Fibroblast of pulmonary artery (primary cell): ENCODE data around the gene DPEP1.
"Not testable (repeated sequence)": the region's sequence is repeated elsewhere in the genome, so short reads cannot be mapped to it uniquely, and the experiment has no call there.

Experiments used
- DNase-seq: peaks from one replicate; pipeline ENCODE4 v3.0.0-alpha.2; 2010; ENCODE audit warnings: low read depth
- H3K4me3 ChIP-seq: replicated peaks from 2 replicates; pipeline ENCODE4 v1.5.1; 2011; ENCODE audit warnings: low read depth, mild to moderate bottlenecking, control low read depth, low read length, moderate library complexity
- TF ChIP-seq, protein P1 (sequence below): IDR thresholded peaks from 2 replicates; pipeline ENCODE4 v1.5.1; 2011; ENCODE audit warnings: mild to moderate bottlenecking, control low read depth, low read length, inconsistent platforms; ENCODE audit errors: missing control alignments

DPEP1 gene

DNA sequence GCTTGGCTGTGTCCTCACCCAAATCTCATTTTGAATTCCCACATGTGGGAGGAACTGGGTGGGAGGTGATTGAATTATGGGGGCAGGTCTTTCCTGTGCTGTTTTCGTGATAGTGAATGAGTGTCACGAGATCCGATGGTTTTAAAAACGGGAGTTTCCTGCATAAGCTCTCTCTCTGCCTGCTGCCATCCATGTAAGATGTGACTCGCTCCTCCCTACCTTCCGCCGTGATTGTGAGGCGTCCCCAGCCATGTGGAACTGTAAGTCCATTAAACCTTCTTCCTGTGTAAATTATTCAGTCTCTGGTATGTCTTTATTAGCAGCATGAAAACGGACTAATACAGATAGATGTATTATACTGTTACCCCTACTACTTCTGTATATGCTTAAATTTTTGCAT is 47.8 kb downstream of the DPEP1 start:
- no peak for DNase-seq
- TF ChIP-seq, protein P1, sequence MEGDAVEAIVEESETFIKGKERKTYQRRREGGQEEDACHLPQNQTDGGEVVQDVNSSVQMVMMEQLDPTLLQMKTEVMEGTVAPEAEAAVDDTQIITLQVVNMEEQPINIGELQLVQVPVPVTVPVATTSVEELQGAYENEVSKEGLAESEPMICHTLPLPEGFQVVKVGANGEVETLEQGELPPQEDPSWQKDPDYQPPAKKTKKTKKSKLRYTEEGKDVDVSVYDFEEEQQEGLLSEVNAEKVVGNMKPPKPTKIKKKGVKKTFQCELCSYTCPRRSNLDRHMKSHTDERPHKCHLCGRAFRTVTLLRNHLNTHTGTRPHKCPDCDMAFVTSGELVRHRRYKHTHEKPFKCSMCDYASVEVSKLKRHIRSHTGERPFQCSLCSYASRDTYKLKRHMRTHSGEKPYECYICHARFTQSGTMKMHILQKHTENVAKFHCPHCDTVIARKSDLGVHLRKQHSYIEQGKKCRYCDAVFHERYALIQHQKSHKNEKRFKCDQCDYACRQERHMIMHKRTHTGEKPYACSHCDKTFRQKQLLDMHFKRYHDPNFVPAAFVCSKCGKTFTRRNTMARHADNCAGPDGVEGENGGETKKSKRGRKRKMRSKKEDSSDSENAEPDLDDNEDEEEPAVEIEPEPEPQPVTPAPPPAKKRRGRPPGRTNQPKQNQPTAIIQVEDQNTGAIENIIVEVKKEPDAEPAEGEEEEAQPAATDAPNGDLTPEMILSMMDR: no peak
- H3K4me3 ChIP-seq: no peak overlapping the region

DNA sequence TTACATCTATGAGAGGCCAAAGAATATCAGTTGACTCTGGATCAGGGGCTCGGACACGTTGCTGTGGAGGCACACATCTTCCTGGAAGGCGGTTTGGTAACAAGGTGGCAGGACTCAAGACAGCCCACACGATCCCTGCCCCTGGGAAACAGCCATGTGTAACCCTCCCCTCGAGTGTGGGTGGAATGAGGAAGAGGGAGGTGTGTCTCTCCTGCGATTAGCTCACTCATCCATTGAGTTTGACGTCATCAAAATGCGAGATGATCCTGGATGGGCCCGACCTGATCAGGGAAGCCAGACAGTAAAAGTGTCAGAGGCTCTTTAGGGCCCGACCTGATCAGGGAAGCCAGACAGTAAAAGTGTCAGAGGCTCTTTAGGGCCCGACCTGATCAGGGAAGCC is 50.8 kb downstream of the DPEP1 start:
- DNase-seq, H3K4me3 ChIP-seq: not testable (repeated sequence)

DNA sequence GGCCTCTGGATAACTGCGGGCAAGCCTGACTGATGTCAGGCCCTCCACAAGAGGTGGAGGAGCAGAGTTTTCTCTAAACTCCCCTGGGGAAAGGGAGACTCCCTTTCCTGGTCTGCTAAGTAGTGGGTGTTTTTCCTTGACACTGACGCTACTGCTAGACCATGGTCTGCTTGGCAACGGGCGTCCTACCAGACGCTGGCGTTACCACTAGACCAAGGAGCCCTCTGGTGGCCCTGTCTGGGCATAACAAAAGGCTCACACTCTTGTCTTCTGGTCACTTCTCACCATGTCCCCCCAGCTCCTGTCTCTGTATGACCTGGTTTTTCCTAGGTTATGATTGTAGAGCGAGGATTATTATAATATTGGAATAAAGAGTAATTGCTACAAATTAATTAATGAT is 53.6 kb downstream of the DPEP1 start:
- not testable (repeated sequence) for H3K4me3 ChIP-seq
- TF ChIP-seq, protein P1: peak; percentile 44
- DNase-seq: peak; percentile 56

DNA sequence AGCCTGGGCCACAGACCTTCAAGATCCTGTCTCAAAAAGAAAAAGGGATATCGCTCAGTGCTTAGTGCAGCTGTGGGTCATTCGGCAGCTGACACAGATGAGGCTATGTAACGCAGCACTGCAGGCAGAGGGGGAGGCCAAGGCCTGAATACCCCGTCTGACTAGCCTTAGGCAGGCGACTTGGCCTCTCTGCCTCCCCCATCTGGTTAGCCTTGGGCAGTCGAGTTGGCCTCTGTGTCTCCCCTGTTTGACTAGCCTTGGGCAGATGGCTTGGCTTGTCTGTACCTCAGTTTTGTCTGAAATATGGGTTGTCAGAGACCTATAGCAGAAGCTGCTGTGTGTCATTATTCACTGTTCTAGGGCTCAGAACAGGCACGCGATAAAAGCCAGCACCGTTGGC is 54.2 kb downstream of the DPEP1 start:
- no peak for DNase-seq
- H3K4me3 ChIP-seq: no peak overlapping the region
- TF ChIP-seq, protein P1: no peak

DNA sequence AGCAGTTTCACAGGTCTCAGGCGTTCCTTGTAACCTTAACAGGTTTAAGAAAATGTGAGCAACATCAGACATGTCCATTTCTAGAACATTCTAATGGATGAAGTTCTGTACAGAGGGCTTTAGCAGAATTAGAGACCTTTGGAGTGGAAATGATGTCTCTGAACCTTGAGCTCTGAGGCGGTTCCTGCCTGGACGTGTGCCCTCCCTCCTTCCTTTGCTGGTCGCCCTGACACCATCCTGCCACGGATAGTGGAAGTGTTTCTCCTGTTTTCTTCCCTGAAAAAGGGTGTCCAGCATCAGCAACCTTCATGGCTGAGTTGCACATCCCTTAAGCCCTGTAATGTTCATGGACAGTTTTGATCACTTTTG is 55.3 kb downstream of the DPEP1 start:
- TF ChIP-seq, protein P1: no peak
- H3K4me3 ChIP-seq: no peak overlapping the region
- DNase-seq: no peak

DNA sequence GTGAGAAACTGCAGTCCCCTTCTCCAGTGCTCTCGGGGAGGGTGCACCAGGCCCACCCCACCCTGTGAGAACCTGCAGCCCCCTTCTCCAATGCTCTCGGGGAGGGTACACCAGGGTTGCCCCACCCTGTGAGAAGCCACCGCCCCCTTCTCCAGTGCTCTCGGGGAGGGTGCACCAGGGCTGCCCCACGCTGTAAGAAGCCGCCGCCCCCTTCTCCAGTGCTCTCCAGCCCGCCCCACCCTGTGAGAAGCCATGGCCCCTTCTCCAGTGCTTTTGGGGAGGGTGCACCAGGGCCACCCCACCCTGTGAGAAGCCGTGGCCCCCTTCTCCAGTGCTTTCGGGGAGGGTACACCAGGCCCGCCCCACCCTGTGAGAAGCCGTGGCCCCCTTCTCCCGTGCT is 56.3 kb downstream of the DPEP1 start:
- H3K4me3 ChIP-seq: no peak overlapping the region
- no peak for DNase-seq
- TF ChIP-seq, protein P1: no peak

DNA sequence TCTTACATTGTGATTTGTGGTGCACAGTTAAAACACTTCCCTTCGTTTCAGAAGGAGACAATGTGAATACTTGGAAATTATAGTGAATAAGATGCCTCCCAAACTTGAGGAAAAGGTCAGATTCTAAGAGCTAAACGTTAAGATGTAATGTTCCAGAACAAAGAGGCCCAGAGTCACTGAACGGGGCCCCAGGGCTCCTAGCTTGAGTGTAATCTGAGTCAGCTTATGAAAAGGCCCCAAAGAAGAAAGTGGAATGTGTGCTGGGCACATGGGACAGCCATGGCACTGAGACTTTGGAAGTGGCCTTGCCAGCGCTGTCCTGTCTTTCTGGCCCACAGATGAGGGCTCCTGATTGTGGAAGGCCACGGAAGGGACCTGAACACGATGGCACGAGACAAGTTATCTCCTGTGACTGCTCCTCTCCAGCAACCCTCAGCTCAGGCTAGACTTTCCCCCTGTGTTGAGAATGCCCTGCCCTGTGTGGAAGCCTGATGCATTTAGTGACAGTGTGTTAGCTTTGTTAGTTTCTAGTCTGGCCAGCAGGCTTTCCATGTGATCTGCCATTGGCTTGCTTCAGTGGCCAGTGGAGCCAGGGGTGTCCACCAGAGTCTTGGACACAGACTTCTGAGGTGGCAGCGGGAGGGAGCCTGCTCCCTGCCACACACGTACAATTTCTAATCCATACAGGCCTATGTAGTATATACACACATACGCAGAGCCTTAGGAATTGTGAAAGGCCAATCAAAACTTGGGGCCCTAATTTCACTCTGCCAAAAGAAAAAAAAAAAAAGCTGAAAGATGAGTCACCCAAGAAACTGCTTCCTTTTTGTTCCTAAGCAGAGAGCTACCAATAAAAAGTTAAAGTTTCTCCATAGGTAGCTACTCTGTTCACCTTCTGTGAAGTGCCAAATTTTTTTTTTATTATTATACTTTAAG is 57.3 kb downstream of the DPEP1 start:
- DNase-seq: peak; percentile 41
- H3K4me3 ChIP-seq: no peak overlapping the region
- TF ChIP-seq, protein P1: no peak

DNA sequence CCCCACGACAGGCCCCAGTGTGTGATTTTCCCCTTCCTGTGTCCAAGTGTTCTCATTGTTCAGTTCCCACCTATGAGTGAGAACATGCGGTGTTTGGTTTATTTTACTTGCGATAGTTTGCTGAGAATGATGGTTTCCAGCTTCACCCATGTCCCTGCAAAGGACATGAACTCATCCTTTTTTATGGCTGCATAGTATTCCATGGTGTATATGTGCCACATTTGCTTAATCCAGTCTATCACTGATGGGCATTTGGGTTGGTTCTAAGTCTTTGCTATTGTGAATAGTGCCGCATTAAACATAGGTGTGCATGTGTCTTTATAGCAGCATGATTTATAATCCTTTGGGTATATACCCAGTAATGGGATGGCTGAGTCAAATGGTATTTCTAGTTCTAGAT is 58.1 kb downstream of the DPEP1 start:
- H3K4me3 ChIP-seq: not testable (repeated sequence)

More for the DNA sequence above, 58.1 kb downstream of the DPEP1 start:
- not testable (repeated sequence) for DNase-seq
